ENCODE results near the gene ZNF775.

- no peak for TF ChIP-seq CTCF (IDR thresholded peaks at IDR 0.05)
- TF ChIP-seq ZFX (IDR thresholded peaks at IDR 0.05; ENCODE audit: borderline replicate concordance) = no peak
Observed at GRCh38 chr7:150396851-150397260, 17.7 kb downstream of the ZNF775 start.

Data from 22Rv1 (cell line).